ENCODE data around the gene FAP.

Gene FAP

GRCh38 chr2:162243294-162243693 is at the start of gene FAP:
Gene FAP, minus strand, starts transcription at chr2:162243445. Its CDS starts 118 bp downstream, at chr2:162243327.
- DNase-seq (ENCODE audit: low spot score): no peak

GRCh38 chr2:162291748-162292147 is 48.5 kb upstream of the FAP start:
- no peak for DNase-seq (ENCODE audit: low spot score)

- DNase-seq (ENCODE audit: low spot score): no peak
These were observed 39.6 kb upstream of the FAP start for GRCh38 chr2:162282765-162283425.

- no peak for DNase-seq (ENCODE audit: low spot score)
These were observed 37.4 kb upstream of the FAP start for GRCh38 chr2:162280654-162281053.

GRCh38 chr2:162277381-162277780 is 34.1 kb upstream of the FAP start:
- DNase-seq (ENCODE audit: low spot score): no peak

- no peak for DNase-seq (ENCODE audit: low spot score)
These were observed 24.8 kb upstream of the FAP start for GRCh38 chr2:162267996-162268395.

- DNase-seq (ENCODE audit: low spot score): no peak
These were observed 24.3 kb upstream of the FAP start for GRCh38 chr2:162267496-162267895.

- DNase-seq (ENCODE audit: low spot score): no peak
These were observed 23.2 kb upstream of the FAP start for GRCh38 chr2:162266460-162266760.

- DNase-seq (ENCODE audit: low spot score): no peak
These were observed 22.6 kb upstream of the FAP start for GRCh38 chr2:162265666-162266459.

- DNase-seq (ENCODE audit: low spot score): no peak
These were observed 18.0 kb upstream of the FAP start for GRCh38 chr2:162261032-162261945.

- DNase-seq (ENCODE audit: low spot score): no peak
These were observed 15.4 kb upstream of the FAP start for GRCh38 chr2:162258686-162259085.

GRCh38 chr2:162258169-162258568 is 14.9 kb upstream of the FAP start:
- DNase-seq (ENCODE audit: low spot score): no peak

- DNase-seq (ENCODE audit: low spot score): no peak
These were observed 14.2 kb upstream of the FAP start for GRCh38 chr2:162257425-162257824.

- no peak for DNase-seq (ENCODE audit: low spot score)
These were observed 13.3 kb upstream of the FAP start for GRCh38 chr2:162256591-162256991.

- DNase-seq (ENCODE audit: low spot score): no peak
These were observed 11.1 kb upstream of the FAP start for GRCh38 chr2:162254236-162254871.

- DNase-seq (ENCODE audit: low spot score): no peak
These were observed 10.2 kb upstream of the FAP start for GRCh38 chr2:162253435-162253834.

GRCh38 chr2:162252153-162252552 is 8.9 kb upstream of the FAP start:
- no peak for DNase-seq (ENCODE audit: low spot score)

GRCh38 chr2:162245781-162246180 is 2.5 kb upstream of the FAP start:
- DNase-seq (ENCODE audit: low spot score): no peak

- no peak for DNase-seq (ENCODE audit: low spot score)
These were observed 1.8 kb upstream of the FAP start for GRCh38 chr2:162245061-162245460.

GRCh38 chr2:162244541-162245031 is 1.3 kb upstream of the FAP start:
- no peak for DNase-seq (ENCODE audit: low spot score)

GRCh38 chr2:162243715-162244114 is 470 bp upstream of the FAP start:
- DNase-seq (ENCODE audit: low spot score): no peak
